Common myeloid progenitor, CD34-positive (primary cell): ENCODE results near the gene CRADD.

Experiments
- CTCF ChIA-PET: fragments of 350-600 bp; sonication (Branson Sonifier 250); formaldehyde crosslinking; loops from one replicate; lab custom pipeline; 2021; ENCODE audit warnings: antibody characterized with exemption; lab: Charles Lee
- POLR2A ChIA-PET: fragments of 350-600 bp; sonication (Branson Sonifier 250); formaldehyde crosslinking; loops from one replicate; lab custom pipeline; 2021; ENCODE audit warnings: antibody characterized with exemption; lab: Charles Lee
- DNase-seq, 3 donors: peaks; one replicate each; pipeline versions ENCODE4 v3.0.0 to v3.0.0-alpha.2; 2013
- H3K27ac ChIP-seq, 2 experiments: 1 replicate in 1 of 2; 2 replicates in 1 of 2; pipeline ENCODE4 v1.7.0; 2013; ENCODE audit warnings: inconsistent platforms in 2 of 2, low read length in 2 of 2, mild to moderate bottlenecking in 2 of 2, low read depth in 1 of 2, moderate library complexity in 1 of 2; ENCODE audit not compliant: severe bottlenecking in 2 of 2, insufficient read depth in 1 of 2, poor library complexity in 1 of 2
- H3K27me3 ChIP-seq, 5 experiments: replicated peaks in 2 of 5; 1 replicate in 3 of 5; 2 replicates in 2 of 5; pipeline versions ENCODE4 v1.6.1 to v1.7.0; 2013; ENCODE audit warnings: low read length in 4 of 5, mild to moderate bottlenecking in 2 of 5, moderate library complexity in 2 of 5, inconsistent platforms in 1 of 5; ENCODE audit not compliant: insufficient read depth in 5 of 5, control insufficient read depth in 4 of 5
- H3K36me3 ChIP-seq, 4 experiments: 1 replicate in 2 of 4; 2 replicates in 2 of 4; pipeline versions ENCODE4 v1.6.1 to v1.7.0; 2013; ENCODE audit warnings: low read length in 3 of 4, control low read depth in 1 of 4, mild to moderate bottlenecking in 1 of 4; ENCODE audit not compliant: control insufficient read depth in 4 of 4, insufficient read depth in 4 of 4
- H3K4me1 ChIP-seq, 4 experiments: 1 replicate in 3 of 4; 2 replicates in 1 of 4; pipeline versions ENCODE4 v1.6.1 to v1.7.1; 2013; ENCODE audit warnings: low read length in 3 of 4, mild to moderate bottlenecking in 3 of 4, control low read depth in 1 of 4, inconsistent platforms in 1 of 4, moderate library complexity in 1 of 4; ENCODE audit not compliant: control insufficient read depth in 4 of 4, insufficient read depth in 4 of 4; ENCODE audit errors: control extremely low read depth in 1 of 4
- H3K4me3 ChIP-seq, 7 experiments: 1 replicate in 4 of 7; 2 replicates in 3 of 7; pipeline versions ENCODE4 v1.5.1 to v1.7.0; 2013; ENCODE audit warnings: mild to moderate bottlenecking in 7 of 7, low read length in 6 of 7, moderate library complexity in 6 of 7, inconsistent platforms in 2 of 7, low read depth in 2 of 7, control low read depth in 1 of 7; ENCODE audit not compliant: insufficient read depth in 4 of 7, control insufficient read depth in 1 of 7; ENCODE audit errors: extremely low read depth in 1 of 7
- H3K9me3 ChIP-seq, 5 experiments: 1 replicate in 4 of 5; 2 replicates in 1 of 5; pipeline versions ENCODE4 v1.6.1 to v1.7.1; 2013; ENCODE audit warnings: low read length in 4 of 5, mild to moderate bottlenecking in 2 of 5, inconsistent platforms in 1 of 5, low read depth in 1 of 5, moderate library complexity in 1 of 5; ENCODE audit not compliant: control insufficient read depth in 4 of 5, insufficient read depth in 2 of 5; ENCODE audit errors: control extremely low read depth in 1 of 5
- WGBS: methylation state at CpG from one replicate; pipeline ENCODE4 v1.1.5; 2013; ENCODE audit not compliant: insufficient coverage; 5-methylcytosine and 5-hydroxymethylcytosine counted together

The CRADD gene

GRCh38 chr12:93679308-93679925 lies 2.2 kb downstream of the CRADD start:
- H3K4me1 ChIP-seq, result peaks cover 0 to 38% (median 31%) of the 10 kb centered on the region in 4 experiments
- H3K36me3 ChIP-seq, result peaks cover 0 to 4% (median 0%) of the 10 kb centered on the region in 4 experiments
- no peaks in the 10 kb centered on the region for H3K27me3 ChIP-seq
- ChIA-PET POLR2A (no interaction called here), CTCF (interaction anchor here (0.8 to 1.4 kb wide), 5 partner anchors 12 to 422 kb away, joined by 3 to 7 read pairs (median 3); no protein-coding TSS in a partner anchor)
- H3K4me3 ChIP-seq, result peak overlapping the region in 2 of 7 experiments; percentile 1 to 13
- 88% methylated on average over 4 of the region's 8 CpGs for WGBS
- H3K27ac ChIP-seq, result peak overlapping the region in 1 of 2 experiments; percentile 98
- H3K9me3 ChIP-seq, result no peaks in the 10 kb centered on the region
- no peak for DNase-seq

DNA sequence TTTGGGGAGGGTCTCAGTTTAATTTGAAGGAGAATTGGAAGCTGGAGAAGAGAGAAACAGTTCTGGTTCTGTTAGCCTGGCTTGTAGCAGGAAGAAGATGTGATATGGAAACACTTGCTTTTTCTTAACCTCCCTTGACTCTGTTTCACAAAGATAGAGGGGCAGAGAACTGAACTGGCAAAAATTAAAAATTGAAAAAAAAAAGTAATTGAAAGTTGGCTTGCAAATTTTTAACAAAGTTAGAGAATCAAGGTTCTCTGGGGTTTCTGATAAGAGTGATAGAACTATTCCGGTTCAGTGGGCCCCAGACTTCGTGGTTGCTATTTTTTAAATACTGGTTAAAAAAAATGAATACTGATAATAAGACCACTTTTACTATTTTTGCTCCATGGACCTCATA lies 2.8 kb downstream of the CRADD start:
- Histone ChIP-seq H3K9me3 (no peaks in the 10 kb centered on the region), H3K27me3 (no peaks in the 10 kb centered on the region), H3K4me1 (peaks cover 0 to 42% (median 33%) of the 10 kb centered on the region in 4 experiments), H3K36me3 (peaks cover 0 to 4% (median 0%) of the 10 kb centered on the region in 4 experiments), H3K27ac (peak overlapping the region in 1 of 2 experiments; percentile 64), H3K4me3 (peak overlapping the region in 3 of 7 experiments; percentile 13 to 43 (median 24))
- peak in 2 of 3 donors; percentile 27 to 48 for DNase-seq
- POLR2A ChIA-PET, result interaction anchor here (0.6 kb wide), 1 partner anchor 315 kb away, joined by 6 read pairs; no protein-coding TSS in a partner anchor
- CTCF ChIA-PET, result interaction anchor here (0.8 to 1.0 kb wide), 2 partner anchors 12 to 105 kb away, joined by 3 read pairs; no protein-coding TSS in a partner anchor
- whole genome bisulfite sequencing, result 17% methylated on average over 1 of the region's 2 CpGs

GRCh38 chr12:93682846-93683261 lies 5.7 kb downstream of the CRADD start:
- peaks cover 0 to 4% (median 0%) of the 10 kb centered on the region in 4 experiments for H3K36me3 ChIP-seq
- WGBS, result 98% methylated on average over 5 of the region's 5 CpGs
- no peak overlapping the region for H3K4me3 ChIP-seq
- no peak for DNase-seq
- ChIA-PET CTCF (interaction anchor here (1.1 to 1.3 kb wide), 4 partner anchors 9 to 114 kb away, joined by 3 to 4 read pairs (median 4); no protein-coding TSS in a partner anchor), POLR2A (no interaction called here)
- H3K9me3 ChIP-seq, result no peaks in the 10 kb centered on the region
- no peaks in the 10 kb centered on the region for H3K27me3 ChIP-seq
- H3K27ac ChIP-seq, result no peak overlapping the region
- H3K4me1 ChIP-seq, result peaks cover 0 to 31% (median 22%) of the 10 kb centered on the region in 4 experiments

GRCh38 chr12:93683410-93683809 lies 6.2 kb downstream of the CRADD start:
- Histone ChIP-seq H3K27me3 (no peaks in the 10 kb centered on the region), H3K9me3 (no peaks in the 10 kb centered on the region), H3K27ac (no peak overlapping the region), H3K4me1 (peaks cover 0 to 26% (median 17%) of the 10 kb centered on the region in 4 experiments), H3K36me3 (peaks cover 0 to 4% (median 0%) of the 10 kb centered on the region in 4 experiments), H3K4me3 (no peak overlapping the region)
- WGBS, result 99% methylated on average over 5 of the region's 5 CpGs
- ChIA-PET POLR2A (no interaction called here), CTCF (interaction anchor here (1.1 to 1.3 kb wide), 5 partner anchors 9 to 417 kb away, joined by 3 to 4 read pairs (median 4); no protein-coding TSS in a partner anchor)
- DNase-seq, result no peak

- Histone ChIP-seq H3K27ac (no peak overlapping the region), H3K4me3 (peak overlapping the region in 1 of 7 experiments; percentile 13), H3K4me1 (peaks cover 0 to 19% (median 11%) of the 10 kb centered on the region in 4 experiments), H3K27me3 (no peaks in the 10 kb centered on the region), H3K36me3 (peaks cover 0 to 4% (median 0%) of the 10 kb centered on the region in 4 experiments), H3K9me3 (no peaks in the 10 kb centered on the region)
- ChIA-PET CTCF (interaction anchor here (1.3 to 1.6 kb wide), 2 partner anchors 15 to 57 kb away, joined by 3 to 4 read pairs; no protein-coding TSS in a partner anchor), POLR2A (no interaction called here)
- 75% methylated on average over 4 of the region's 4 CpGs for WGBS
- peak in 1 of 3 donors; percentile 21 for DNase-seq
Measured at GRCh38 chr12:93684716-93685115, 7.5 kb downstream of the CRADD start.

- ChIA-PET POLR2A (no interaction called here), CTCF (interaction anchor here (0.7 kb wide), 1 partner anchor 184 kb away, joined by 3 read pairs; no protein-coding TSS in a partner anchor)
- H3K4me1 ChIP-seq, result peaks cover 0 to 11% (median 4%) of the 10 kb centered on the region in 4 experiments
- no peak overlapping the region for H3K4me3 ChIP-seq
- H3K27me3 ChIP-seq, result no peaks in the 10 kb centered on the region
- peaks cover 0 to 2% (median 0%) of the 10 kb centered on the region in 5 experiments for H3K9me3 ChIP-seq
- H3K27ac ChIP-seq, result no peak overlapping the region
- peaks cover 0 to 4% (median 0%) of the 10 kb centered on the region in 4 experiments for H3K36me3 ChIP-seq
- DNase-seq, result no peak
- 97% methylated on average over 6 of the region's 8 CpGs for WGBS
Measured at GRCh38 chr12:93686572-93687356, 9.6 kb downstream of the CRADD start.
